GM12864 (cell line): Measurements from ENCODE around the gene PCP4.

Source experiments
- DNase-seq: peaks from one replicate; pipeline ENCODE4 v3.0.0-alpha.2; 2011; ENCODE audit warnings: low read depth
- H3K4me3 ChIP-seq: 2 replicates; pipeline ENCODE4 v1.5.1; 2011; ENCODE audit warnings: mild to moderate bottlenecking, low read depth, low read length, control low read depth
- CTCF ChIP-seq: IDR thresholded peaks from 2 replicates; pipeline ENCODE4 v1.5.1; 2011; ENCODE audit warnings: low read depth, mild to moderate bottlenecking, moderate library complexity, low read length, control low read depth, inconsistent platforms; ENCODE audit errors: missing control alignments

Gene PCP4

GRCh38 chr21:39952265-39952664 is 85.0 kb downstream of the PCP4 start:
- TF ChIP-seq CTCF: no peak
- DNase-seq: no peak
- H3K4me3 ChIP-seq: no peak overlapping the region

GRCh38 chr21:39954570-39954969 is 87.3 kb downstream of the PCP4 start:
- DNase-seq: no peak

GRCh38 chr21:39955326-39955725 is 88.1 kb downstream of the PCP4 start:
- H3K4me3 ChIP-seq: no peak overlapping the region
- no peak for DNase-seq
- TF ChIP-seq CTCF: no peak

More at GRCh38 chr21:39954570-39954969, 87.3 kb downstream of the PCP4 start:
- no peak for TF ChIP-seq CTCF
- no peak overlapping the region for H3K4me3 ChIP-seq

- TF ChIP-seq CTCF: no peak
- no peak for DNase-seq
- H3K4me3 ChIP-seq: no peak overlapping the region
Measured at GRCh38 chr21:39956586-39956985, 89.3 kb downstream of the PCP4 start.

- DNase-seq: no peak
- TF ChIP-seq CTCF: no peak
- no peak overlapping the region for H3K4me3 ChIP-seq
Measured at GRCh38 chr21:39958731-39959130, 91.5 kb downstream of the PCP4 start.

GRCh38 chr21:39961251-39961650 is 94.0 kb downstream of the PCP4 start:
- H3K4me3 ChIP-seq: no peak overlapping the region

GRCh38 chr21:39965026-39965425 is 97.8 kb downstream of the PCP4 start:
- DNase-seq: no peak
- no peak for TF ChIP-seq CTCF
- H3K4me3 ChIP-seq: no peak overlapping the region

More at GRCh38 chr21:39961251-39961650, 94.0 kb downstream of the PCP4 start:
- DNase-seq: no peak
- no peak for TF ChIP-seq CTCF
